Aorta (tissue), 5 donors: Measurements from ENCODE around the gene GOLGA6L10. TPM values are rescaled to one million over a fixed set of nuclear protein-coding genes. Genes with fewer than 3 reads are reported as not detected.
"Not testable (repeated sequence)": the region's sequence is repeated elsewhere in the genome, so short reads cannot be mapped to it uniquely, and the experiment has no call there.

Source experiments
- ATAC-seq: fragments of 200-7000 bp; cut with Tn5 transposase; one replicate; pipeline ENCODE4 v1.9.1; 2022; ENCODE audit warnings: moderate library complexity; ENCODE audit not compliant: low FRiP score
- DNase-seq, 2 donors: peaks; one replicate each; pipeline ENCODE4 v3.0.0-alpha.2; 2020
- H3K27ac ChIP-seq, 2 donors: one replicate each; pipeline ENCODE4 v1.5.1; 2013; ENCODE audit warnings: low read length in 2 of 2, mild to moderate bottlenecking in 2 of 2, moderate library complexity in 2 of 2, control low read depth in 1 of 2, inconsistent platforms in 1 of 2, low read depth in 1 of 2
- H3K27me3 ChIP-seq, 2 donors: one replicate each; pipeline ENCODE4 v1.6.1; 2013; ENCODE audit warnings: control low read depth in 1 of 2, low read length in 1 of 2, mild to moderate bottlenecking in 1 of 2, moderate library complexity in 1 of 2; ENCODE audit not compliant: insufficient read depth in 2 of 2, control insufficient read depth in 1 of 2
- H3K36me3 ChIP-seq, 2 donors: one replicate each; pipeline ENCODE4 v1.6.1; 2013; ENCODE audit warnings: control low read depth in 1 of 2, low read length in 1 of 2, mild to moderate bottlenecking in 1 of 2; ENCODE audit not compliant: insufficient read depth in 2 of 2, control insufficient read depth in 1 of 2
- H3K4me1 ChIP-seq, 2 donors: one replicate each; pipeline ENCODE4 v1.6.1; 2013; ENCODE audit warnings: low read length in 2 of 2, control low read depth in 1 of 2, mild to moderate bottlenecking in 1 of 2, moderate library complexity in 1 of 2; ENCODE audit not compliant: insufficient read depth in 2 of 2, control insufficient read depth in 1 of 2
- H3K4me3 ChIP-seq, 2 donors: one replicate each; pipeline ENCODE4 v1.5.1; 2013; ENCODE audit warnings: low read length in 2 of 2, control low read depth in 1 of 2, mild to moderate bottlenecking in 1 of 2
- H3K9me3 ChIP-seq: one replicate; pipeline ENCODE4 v1.6.1; 2013; ENCODE audit warnings: mild to moderate bottlenecking, low read length; ENCODE audit not compliant: control insufficient read depth
- WGBS, 2 donors: extraction: QIAGEN DNeasy Blood & Tissue Kit; methylation state at CpG; one replicate each; pipeline ENCODE4 v1.1.7; 2013; 5-methylcytosine and 5-hydroxymethylcytosine counted together
- intact Hi-C, 2 donors: fragments of 100-400 bp; cut with DNase I; formaldehyde crosslinking; loops; one replicate each; pipeline versions ENCODE4 v1.14.2 to v1.15.0; 2022
- polyA plus RNA-seq, 2 donors: library from polyadenylated mRNA; stranded (reverse); fragments of 200-250 nt; gene quantifications; one replicate each; pipeline ENCODE4 v1.2.3, GENCODE V29; 2013
- total RNA-seq, 2 donors: library from RNA; stranded (reverse); fragmentation: NEBNext Ultra II Directional; extraction: Animal tissue kit (Norgen Biotek cat#: 25700); gene quantifications; one replicate each; pipeline ENCODE4 v1.2.1, GENCODE V29; 2021
- donor health status: healthy with polysubstance abuse.
- donor health status: Bipolar disorder and iron deficiency.
- donor health status: DM: no; HTN: no; CAD: no.
- donor health status: DM: no; HTN: no; CAD: no.
- donor health status: DM: yes; HTN: yes; CAD: no.

GOLGA6L10 gene
- total and polyA plus RNA-seq, 4 donors = 0.23 to 2.8 (median 1.5) TPM

DNA sequence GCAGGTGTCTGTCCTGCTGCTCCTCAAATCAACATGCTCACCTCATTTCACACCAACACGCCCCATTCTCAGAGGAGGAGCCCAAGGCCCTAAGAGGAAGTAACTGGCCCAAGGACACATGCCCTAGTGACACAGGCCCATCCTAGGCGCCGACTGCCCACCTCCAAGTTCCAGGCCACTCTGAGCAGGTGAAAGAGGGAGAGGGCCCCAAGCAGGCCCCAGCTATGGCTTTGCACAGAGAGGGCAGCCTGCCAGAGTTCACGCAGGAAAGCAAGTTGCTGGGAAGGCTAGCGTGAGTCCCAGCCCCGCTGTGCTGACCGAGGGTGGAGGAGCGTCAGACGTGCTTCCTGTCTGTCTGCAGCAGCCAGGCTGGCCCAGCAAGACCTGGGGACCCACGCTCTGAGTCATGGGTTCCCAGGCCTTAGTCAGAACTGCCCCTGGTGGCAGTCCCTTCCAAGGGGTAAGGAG is 13.1 kb downstream of the GOLGA6L10 start:
- H3K27ac ChIP-seq, H3K4me3 ChIP-seq, intact Hi-C loops, H3K4me1 ChIP-seq, H3K27me3 ChIP-seq, H3K36me3 ChIP-seq, H3K9me3 ChIP-seq, ATAC-seq: not testable (repeated sequence)
- peak in 1 of 2 donors; percentile 15 for DNase-seq
- WGBS, 2 donors = 84 to 98% methylated on average over 3 to 10 of the region's 10 CpGs

DNA sequence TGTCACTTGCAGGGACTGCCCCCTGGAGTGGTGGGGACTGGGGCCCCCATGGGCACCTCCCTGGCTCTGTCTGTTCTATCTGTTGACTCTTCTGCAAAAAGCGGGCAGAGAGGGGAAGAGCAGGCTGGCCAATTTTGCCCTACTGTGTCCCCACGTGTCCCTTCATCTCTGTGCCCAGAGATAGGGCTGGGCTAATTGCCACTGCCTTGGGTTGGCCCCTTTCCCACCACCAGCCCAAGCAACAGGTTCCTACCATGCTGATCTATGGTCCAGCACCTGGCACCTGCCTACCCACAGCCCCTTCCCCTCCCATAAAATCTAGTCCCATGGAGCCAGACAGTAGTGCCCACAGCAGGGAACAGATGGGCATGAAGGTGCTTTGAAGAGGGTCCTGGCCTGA is 14.3 kb downstream of the GOLGA6L10 start:
- H3K27me3 ChIP-seq, H3K4me1 ChIP-seq, H3K4me3 ChIP-seq, ATAC-seq, H3K27ac ChIP-seq, intact Hi-C loops, H3K9me3 ChIP-seq, H3K36me3 ChIP-seq: not testable (repeated sequence)
- peak in 1 of 2 donors; percentile 35 for DNase-seq
- WGBS, 2 donors = 73% methylated on average over 1 to 2 of the region's 2 CpGs

DNA sequence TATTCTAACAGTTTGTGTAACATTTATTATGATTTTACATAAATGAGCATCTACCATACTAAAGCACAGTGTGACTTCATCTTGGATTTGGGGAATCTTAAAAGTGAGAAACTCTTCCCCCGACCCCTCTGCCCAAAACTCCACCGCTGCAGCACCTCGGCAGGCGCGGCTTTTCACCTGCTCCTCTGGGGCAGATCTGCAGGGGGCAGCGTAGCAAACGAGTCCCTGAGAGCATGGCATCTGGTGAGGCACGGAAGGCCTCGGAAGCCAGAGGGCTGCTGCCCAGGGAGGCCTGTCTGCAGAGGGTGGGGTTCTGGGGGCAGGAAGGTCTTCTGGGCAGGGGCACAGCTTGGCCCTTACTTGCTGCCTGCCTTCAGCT is 14.7 kb downstream of the GOLGA6L10 start:
- H3K9me3 ChIP-seq, intact Hi-C loops, ATAC-seq, H3K27me3 ChIP-seq, H3K27ac ChIP-seq, H3K4me1 ChIP-seq, H3K4me3 ChIP-seq, H3K36me3 ChIP-seq: not testable (repeated sequence)
- 86 to 91% methylated on average over 7 to 8 of the region's 9 CpGs for WGBS, 2 donors
- peak in 1 of 2 donors; percentile 65 for DNase-seq

DNA sequence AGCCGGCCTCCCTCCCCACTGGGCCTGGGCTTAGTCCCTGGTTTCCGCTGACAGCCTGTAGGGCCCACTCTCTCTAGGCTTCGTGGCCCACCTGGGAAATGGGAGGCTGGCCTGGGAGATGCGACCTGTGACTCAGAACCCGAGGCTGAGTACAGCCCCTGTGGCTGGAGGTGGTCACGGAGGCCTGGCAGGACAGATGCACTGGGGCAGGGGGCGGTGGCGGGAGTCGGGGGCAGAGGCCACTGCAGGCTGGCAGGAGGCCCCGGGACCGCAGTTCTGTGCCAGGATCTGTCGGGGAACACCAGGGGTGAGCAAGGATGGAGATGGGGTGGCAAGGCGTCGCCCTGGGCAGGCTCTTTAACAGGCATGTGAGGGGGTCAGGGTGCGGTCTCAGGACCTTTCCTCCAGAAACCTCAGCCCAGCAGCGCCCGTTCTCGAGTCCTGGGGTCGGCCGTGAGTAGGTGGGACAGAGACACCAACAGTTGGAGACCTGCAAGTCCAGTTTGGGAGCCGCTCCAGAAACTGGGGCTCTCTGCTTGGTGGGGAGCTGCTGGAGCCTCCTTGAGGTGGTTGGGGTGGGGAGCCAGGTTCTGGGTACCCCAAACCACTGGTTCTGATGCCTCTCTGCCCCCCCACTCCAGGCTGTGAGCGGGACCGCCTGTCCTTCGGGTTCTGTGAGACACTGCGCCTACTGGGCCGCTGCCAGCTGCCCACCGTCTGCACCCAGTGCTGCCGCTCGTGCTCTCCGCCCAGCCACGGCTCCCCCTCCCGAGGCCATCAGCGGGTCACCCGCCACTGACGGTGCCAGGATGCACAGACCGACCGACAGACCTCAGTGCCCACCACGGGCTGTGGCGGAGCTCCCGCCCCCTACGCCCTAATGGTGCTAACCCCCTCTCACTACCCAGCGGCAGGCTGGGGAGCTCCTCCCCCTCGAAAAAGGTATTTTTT is 15.4 kb downstream of the GOLGA6L10 start:
- H3K27me3 ChIP-seq, H3K36me3 ChIP-seq, H3K9me3 ChIP-seq, H3K4me3 ChIP-seq, intact Hi-C loops, H3K4me1 ChIP-seq, ATAC-seq: not testable (repeated sequence)
- peak overlapping the region in 1 of 2 donors; percentile 46 for H3K27ac ChIP-seq
- DNase-seq = peak in 1 of 2 donors; percentile 49
- 63 to 70% methylated on average over 19 to 43 of the region's 43 CpGs for WGBS, 2 donors

DNA sequence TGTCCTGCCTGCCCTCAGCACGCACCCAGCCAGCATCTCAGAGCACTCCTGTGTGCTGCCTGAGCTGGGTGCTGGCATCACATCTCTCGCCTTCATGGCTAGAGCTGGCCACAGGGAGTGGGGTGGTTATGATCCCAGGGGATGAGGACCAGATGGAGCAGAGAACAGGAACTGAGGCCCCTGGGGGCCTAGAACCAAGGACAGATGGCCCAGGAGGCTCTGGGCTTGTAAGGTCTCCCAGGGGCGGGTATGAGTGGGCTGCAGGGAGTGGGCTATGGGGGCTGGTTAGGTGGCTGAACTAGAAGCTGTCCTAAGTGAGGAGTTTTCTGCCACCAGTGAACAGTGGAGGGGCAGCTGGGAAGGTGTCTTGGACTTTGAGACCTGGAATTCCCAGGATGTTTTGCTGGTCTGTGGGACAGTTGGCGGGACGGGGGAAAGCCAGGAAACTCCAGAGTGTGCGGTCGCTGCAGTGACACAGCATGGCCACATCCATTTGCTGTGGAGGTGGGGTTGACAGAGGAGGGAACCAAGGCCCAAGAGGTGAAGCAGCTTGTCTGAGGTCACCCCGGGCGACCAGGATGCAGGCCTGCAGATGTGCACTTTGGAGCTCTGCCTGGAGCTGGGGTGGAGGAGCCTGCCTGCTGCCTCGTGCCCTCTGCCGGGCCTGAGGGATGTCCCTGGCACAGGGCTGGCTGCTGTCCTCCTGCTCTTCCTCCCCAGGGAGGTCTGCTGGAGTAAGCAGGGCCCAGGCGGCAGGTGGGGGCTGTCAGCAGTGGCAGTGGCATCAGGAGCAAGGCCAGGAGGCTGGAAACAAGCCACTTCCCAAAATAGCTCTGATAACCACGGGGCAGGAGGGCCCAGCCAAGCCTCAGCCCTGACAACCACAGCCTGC is 16.3 kb downstream of the GOLGA6L10 start:
- H3K4me1 ChIP-seq, H3K9me3 ChIP-seq, H3K27ac ChIP-seq, H3K36me3 ChIP-seq, intact Hi-C loops, H3K27me3 ChIP-seq, H3K4me3 ChIP-seq: not testable (repeated sequence)
- DNase-seq (peak; percentile 48 to 70), ATAC-seq (peak; percentile 41)
- WGBS, 2 donors = 40 to 51% methylated on average over 9 to 12 of the region's 13 CpGs

DNA sequence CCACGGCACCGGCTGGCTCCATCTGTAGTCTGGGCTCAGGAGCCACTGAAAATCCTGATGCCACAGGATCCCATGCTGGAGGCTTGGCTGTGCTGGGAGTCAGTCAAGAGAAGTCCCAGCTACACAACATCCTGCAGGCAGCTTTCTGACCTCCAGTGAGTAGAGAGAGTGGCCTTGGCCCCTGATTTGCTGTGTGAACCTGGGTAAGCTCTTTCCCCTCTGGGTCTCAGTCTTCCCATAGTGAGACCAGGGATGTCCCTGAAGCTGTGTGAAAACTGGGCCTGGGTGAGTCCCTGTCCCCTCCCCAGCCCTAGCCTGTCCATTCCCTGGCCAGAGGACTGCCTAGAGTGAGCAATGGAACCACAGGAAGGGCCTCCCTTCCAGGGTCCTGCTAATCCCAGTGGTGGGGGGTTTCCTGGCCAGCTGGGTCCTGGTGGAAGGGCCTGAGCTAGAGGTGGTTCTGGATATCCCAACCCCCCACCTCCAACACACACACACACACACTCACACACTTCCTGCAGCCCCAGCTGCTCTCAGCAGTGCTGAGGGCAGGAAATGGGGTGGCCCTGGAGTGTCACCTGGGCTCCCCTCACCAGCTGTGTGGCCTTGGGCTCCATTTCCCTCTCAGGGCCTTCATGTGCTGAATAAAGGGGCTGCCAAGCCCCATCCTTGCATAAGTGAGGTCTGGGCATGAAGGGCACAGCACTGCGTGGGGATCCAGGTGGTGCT is 17.5 kb downstream of the GOLGA6L10 start:
- H3K4me3 ChIP-seq, H3K27ac ChIP-seq, H3K9me3 ChIP-seq, H3K27me3 ChIP-seq, H3K4me1 ChIP-seq, intact Hi-C loops, ATAC-seq, H3K36me3 ChIP-seq: not testable (repeated sequence)
- DNase-seq = peak in 1 of 2 donors; percentile 16
- WGBS, 2 donors = 80 to 87% methylated on average over 1 to 3 of the region's 3 CpGs

DNA sequence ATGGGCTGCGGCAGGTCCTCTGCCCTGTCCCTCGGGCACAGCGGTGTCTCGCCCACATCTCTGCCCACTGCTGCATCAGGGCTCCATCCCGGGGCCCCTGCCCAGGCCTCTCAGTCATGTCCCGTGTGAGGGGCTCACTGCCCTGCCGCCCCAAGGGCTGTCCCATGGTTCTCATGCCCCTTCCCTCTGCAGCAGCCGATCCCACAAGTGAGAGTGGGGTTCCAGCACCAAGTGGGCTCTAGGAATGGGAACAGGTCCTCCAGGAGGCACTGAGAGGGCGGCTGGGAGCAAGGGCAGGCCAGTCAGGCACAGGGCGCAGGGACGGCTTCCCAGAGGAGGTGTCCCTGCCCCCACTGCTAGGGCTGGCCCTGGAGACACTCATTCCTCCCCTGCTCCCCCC is 18.4 kb downstream of the GOLGA6L10 start:
- ATAC-seq, H3K36me3 ChIP-seq, H3K27ac ChIP-seq, H3K9me3 ChIP-seq, H3K4me3 ChIP-seq, intact Hi-C loops, H3K4me1 ChIP-seq, H3K27me3 ChIP-seq: not testable (repeated sequence)
- 93 to 100% methylated on average over 1 to 7 of the region's 11 CpGs for WGBS, 2 donors
- peak in 1 of 2 donors; percentile 41 for DNase-seq

DNA sequence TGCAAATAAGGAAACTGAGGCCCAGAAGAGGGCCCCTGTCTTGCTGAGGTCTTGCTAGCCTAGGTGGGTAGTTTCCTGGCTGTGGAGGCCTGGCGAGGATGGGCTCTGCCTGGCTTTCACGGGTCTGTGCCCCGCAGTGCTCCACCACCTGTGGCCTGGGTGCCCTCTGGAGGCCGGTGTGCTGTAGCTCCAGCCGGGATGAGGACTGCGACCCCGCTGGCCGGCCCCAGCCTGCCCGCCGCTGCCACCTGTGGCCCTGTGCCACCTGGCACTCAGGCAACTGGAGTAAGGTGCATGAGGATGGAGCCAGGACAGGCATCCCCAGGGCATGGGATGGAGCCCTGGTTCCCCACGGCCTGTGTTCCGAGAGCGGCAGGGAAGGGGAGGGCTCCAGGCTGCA is 20.2 kb downstream of the GOLGA6L10 start:
- H3K27me3 ChIP-seq, H3K9me3 ChIP-seq, H3K4me1 ChIP-seq, DNase-seq, ATAC-seq, H3K27ac ChIP-seq, H3K36me3 ChIP-seq, H3K4me3 ChIP-seq, intact Hi-C loops: not testable (repeated sequence)
- 88% methylated on average over 7 of the region's 13 CpGs; no CpG with 5 or more reads in 1 of the 2 donors for WGBS, 2 donors
